PC-3 (cell line): Measurements from ENCODE around the gene SLC25A21.

Source experiments
- CTCF ChIP-seq: fragments of 300-600 bp; sonication (generic); conservative IDR thresholded peaks from 2 replicates; pipeline ENCODE4 v1.5.1; 2017; ENCODE audit warnings: antibody characterized with exemption, low read depth, mild to moderate bottlenecking, low read length
- EZH2 ChIP-seq: fragments of 300-600 bp; sonication (generic); IDR thresholded peaks from one replicate; pipeline ENCODE4 v1.6.1; 2017; ENCODE audit warnings: antibody characterized with exemption, mild to moderate bottlenecking, low read length; ENCODE audit not compliant: unreplicated experiment

- TF ChIP-seq CTCF, result no peak
- TF ChIP-seq EZH2, result no peak
Measured at GRCh38 chr14:36805131-36805559, 367.3 kb downstream of the SLC25A21 start.
